Measurements from ENCODE around the gene ANGPTL2.

- TF ChIP-seq REST (IDR thresholded peaks at IDR 0.05; ENCODE audit: low read depth, low read length) (no peak), TEAD4 (IDR thresholded peaks at IDR 0.05; ENCODE audit: borderline replicate concordance, insufficient read depth) (no peak), USF1 (IDR thresholded peaks at IDR 0.05; ENCODE audit: borderline replicate concordance, low read depth) (no peak), CTCF (IDR thresholded peaks at IDR 0.05) (no peak), RCOR1 (IDR thresholded peaks at IDR 0.05; ENCODE audit: low read length) (no peak), PBX3 (IDR thresholded peaks at IDR 0.05) (no peak), JUND (IDR thresholded peaks at IDR 0.05) (no peak), YY1 (IDR thresholded peaks at IDR 0.05; ENCODE audit: low read depth) (no peak), POLR2AphosphoS5 (IDR thresholded peaks at IDR 0.05; ENCODE audit: low read depth, low read length) (no peak), FOSL2 (IDR thresholded peaks at IDR 0.05; ENCODE audit: borderline replicate concordance, low read depth) (no peak), TAF1 (IDR thresholded peaks at IDR 0.05; ENCODE audit: borderline replicate concordance, low read depth, low read length) (no peak), FOXM1 (IDR thresholded peaks at IDR 0.05; ENCODE audit: low read depth) (no peak), ZBTB33 (IDR thresholded peaks at IDR 0.05; ENCODE audit: borderline replicate concordance, low read depth) (no peak), EP300 (IDR thresholded peaks at IDR 0.05; ENCODE audit: borderline replicate concordance in 1 of 2, low read depth in 1 of 2, low read length in 1 of 2) (no peak)
Measured at GRCh38 chr9:127116957-127117356, 5.5 kb downstream of the ANGPTL2 start.

Data from SK-N-SH (cell line).